AG09319 (cell line): Measurements from ENCODE around the gene CALY.

Experiments used
- DNase-seq: peaks from one replicate; pipeline ENCODE4 v3.0.0-alpha.2; 2010; ENCODE audit warnings: low read depth; ENCODE audit errors: extremely low read depth
- TF ChIP-seq, protein P1 (sequence below): IDR thresholded peaks from 2 replicates; pipeline ENCODE4 v1.5.1; 2011; ENCODE audit warnings: low read depth, mild to moderate bottlenecking, inconsistent platforms, low read length, moderate library complexity

Gene CALY

DNA sequence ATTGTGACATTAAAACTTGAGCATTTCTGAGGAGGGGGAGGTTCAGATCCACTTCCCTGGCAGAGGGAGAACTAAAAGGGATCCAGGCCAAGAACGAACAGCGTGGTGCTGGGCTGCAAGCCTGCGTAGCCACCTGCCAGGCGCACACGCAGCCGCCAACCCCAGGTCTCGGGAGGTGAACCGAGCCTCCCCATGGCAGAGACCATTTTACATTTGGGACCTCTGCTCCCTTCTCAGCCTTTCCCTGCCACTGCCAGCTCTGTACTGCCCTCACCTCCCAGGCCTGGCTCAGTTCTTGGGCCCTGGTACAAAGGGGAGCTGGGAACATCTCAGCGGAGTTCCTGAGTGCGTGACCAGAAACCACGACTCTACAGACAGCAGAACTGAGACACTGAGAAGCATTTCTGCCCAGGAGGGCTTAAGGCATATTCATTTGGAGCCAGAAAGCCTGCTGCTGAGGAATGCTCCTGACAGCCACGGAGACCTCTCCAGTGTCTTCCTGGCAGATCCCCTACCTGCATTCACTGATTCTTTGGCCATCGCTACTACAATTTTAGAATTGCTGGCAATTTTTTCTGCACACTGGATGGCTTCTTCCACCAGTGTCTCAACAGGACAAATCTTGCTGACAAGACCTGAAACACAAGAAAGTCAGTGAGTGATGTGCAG, 28.9 kb upstream of the CALY start:
- TF ChIP-seq, protein P1, sequence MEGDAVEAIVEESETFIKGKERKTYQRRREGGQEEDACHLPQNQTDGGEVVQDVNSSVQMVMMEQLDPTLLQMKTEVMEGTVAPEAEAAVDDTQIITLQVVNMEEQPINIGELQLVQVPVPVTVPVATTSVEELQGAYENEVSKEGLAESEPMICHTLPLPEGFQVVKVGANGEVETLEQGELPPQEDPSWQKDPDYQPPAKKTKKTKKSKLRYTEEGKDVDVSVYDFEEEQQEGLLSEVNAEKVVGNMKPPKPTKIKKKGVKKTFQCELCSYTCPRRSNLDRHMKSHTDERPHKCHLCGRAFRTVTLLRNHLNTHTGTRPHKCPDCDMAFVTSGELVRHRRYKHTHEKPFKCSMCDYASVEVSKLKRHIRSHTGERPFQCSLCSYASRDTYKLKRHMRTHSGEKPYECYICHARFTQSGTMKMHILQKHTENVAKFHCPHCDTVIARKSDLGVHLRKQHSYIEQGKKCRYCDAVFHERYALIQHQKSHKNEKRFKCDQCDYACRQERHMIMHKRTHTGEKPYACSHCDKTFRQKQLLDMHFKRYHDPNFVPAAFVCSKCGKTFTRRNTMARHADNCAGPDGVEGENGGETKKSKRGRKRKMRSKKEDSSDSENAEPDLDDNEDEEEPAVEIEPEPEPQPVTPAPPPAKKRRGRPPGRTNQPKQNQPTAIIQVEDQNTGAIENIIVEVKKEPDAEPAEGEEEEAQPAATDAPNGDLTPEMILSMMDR: no peak

DNA sequence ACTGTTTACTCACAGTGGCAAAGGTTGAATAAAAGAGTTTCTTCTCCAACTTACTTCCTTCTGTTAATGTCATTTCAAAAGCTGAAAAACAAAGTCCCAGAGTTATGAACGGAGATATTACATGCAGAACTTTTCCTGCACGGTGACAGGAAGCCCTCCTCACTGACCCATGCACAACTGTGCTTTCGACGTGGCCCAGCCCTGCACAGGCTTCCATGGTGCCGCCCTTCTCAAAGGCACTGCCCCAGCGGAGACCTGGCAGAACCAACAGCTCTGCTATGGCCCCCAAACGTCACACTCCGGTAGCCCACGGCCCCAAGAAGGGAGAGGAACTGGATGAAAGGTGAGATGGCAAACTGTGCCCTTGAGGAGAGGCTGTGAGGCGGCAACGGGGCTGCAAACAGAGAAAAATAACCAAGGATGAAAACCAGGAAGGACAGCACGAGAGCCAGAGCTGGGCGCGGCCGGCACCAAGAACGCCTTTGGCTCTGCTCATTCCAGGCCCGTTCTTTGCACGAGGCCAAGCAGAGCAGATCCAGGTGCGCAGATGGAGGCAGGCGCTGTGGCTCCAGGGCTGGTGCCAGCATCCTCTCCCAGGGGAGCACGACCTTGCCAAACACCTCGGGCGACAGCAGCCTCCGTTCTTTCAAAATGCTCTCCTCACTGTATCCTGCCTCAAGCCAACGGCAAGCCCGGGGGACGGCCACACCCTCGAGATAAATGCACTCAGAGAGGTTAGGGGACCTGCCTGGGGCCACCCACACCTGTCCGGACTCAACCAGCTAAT, 28.1 kb upstream of the CALY start:
- no peak for DNase-seq
- TF ChIP-seq, protein P1: no peak

More for the DNA sequence above, 28.9 kb upstream of the CALY start:
- no peak for DNase-seq

DNA sequence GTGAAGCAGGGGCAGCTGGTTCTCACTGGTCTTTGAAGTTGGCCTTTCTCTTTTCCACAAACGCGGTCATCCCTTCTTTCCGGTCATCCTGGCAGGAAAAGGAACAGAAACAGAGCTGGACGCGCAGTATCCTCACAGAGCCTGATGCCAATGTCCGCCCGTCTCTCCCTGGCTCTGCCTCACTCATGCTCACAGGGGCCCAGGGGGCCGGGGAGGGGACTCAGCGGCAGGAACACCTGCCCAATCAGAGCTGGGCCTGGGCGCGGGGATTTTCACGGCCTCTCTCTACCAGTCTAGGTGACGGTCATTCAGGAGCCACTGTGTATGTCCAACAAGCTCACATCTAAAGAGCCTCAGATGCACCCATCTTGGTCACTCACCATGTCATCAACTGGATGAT, 26.1 kb upstream of the CALY start:
- TF ChIP-seq, protein P1: no peak
- no peak for DNase-seq

DNA sequence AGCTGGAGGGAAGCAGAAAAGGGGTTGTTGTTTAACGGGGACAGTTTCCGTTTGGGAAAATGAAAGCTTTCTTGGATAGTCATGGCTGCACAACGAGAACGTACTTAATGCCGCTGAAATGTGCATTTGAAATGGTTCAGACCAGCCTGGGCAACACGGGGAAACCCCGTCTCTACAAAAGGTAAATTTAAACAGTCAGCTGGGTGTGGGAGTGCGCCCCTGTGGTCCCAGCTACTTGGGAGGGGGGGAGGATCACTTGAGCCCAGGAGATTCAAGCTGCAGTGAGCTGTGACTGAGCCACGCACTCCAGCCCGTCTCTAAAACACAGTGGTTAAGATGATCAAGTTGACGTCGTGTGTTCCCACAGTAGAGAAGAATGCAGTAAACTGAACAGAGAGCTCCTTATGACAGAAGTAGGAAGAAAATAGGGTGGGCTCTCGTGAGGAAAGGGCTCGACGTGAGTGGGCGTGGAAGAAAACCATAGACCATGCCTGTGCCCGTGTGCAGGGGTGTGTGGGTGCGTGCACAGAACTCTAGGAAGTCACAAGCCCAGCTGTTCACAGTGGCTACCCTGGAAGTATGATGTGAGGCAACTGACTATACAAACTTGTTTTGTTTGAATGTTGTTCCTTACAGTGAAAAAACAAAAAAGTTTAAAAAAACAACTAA, 25.2 kb upstream of the CALY start:
- no peak for DNase-seq
- TF ChIP-seq, protein P1: no peak

DNA sequence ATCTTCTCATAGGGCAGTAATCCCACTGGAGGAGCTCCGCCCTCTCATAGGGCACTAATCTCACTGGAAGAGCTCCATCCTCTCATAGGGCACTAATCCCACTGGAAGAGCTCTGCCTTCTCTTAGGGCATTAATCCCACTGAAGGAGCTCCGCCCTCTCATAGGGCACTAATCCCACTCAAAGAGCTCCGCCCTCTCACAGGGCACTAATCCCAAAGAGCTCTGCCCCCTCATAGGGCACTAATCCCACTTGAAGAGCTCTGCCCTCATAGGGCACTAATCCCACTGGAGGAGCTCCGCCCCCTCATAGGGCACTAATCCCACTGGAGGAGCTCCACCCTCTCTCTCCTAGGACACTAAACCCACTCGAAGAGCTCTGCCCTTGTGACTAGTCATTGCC, 24.5 kb upstream of the CALY start:
- TF ChIP-seq, protein P1: no peak
- no peak for DNase-seq

DNA sequence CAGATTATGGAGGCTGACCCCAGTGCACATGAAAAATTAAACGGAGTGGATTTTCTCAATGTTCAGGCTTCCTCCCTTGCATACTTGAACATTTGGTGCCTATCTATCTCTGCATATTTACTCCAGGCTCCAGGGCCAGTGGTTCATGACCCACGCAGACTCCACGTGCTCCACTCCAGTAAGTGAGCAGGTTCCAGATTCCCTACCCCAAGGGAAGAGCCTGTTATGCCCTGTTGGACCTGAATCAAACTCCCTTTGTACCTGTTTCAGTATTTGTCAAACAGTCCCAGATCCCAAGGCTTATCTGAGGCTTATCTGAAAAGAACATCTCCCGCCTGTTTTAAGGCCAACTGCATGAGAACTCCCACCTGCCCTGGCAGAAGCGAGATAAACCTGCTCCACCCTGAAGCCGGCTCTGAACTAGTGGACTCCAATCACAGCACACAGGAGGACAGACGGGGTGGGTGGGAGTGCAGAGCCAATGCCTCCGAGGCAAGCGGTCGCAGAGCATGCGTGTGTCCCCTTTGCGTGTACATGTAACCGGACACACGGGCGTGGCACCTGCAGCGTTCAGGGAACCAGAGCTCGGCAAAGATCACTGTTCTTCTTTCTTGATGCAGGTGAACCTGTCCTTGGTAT, 23.4 kb upstream of the CALY start:
- no peak for DNase-seq
- TF ChIP-seq, protein P1: no peak
